Bronchus fibroblast of lung (primary cell): ENCODE measurements around the gene WASF2. TPM values are rescaled to one million over a fixed set of nuclear protein-coding genes. Genes with fewer than 3 reads are reported as not detected.

Experiments
- total RNA-seq: library from RNA; depleted of rRNA; stranded (reverse); fragments of >200 nt; gene quantifications from 2 replicates; pipeline ENCODE4 v1.2.3, GENCODE V29; 2015

The WASF2 gene, protein sequence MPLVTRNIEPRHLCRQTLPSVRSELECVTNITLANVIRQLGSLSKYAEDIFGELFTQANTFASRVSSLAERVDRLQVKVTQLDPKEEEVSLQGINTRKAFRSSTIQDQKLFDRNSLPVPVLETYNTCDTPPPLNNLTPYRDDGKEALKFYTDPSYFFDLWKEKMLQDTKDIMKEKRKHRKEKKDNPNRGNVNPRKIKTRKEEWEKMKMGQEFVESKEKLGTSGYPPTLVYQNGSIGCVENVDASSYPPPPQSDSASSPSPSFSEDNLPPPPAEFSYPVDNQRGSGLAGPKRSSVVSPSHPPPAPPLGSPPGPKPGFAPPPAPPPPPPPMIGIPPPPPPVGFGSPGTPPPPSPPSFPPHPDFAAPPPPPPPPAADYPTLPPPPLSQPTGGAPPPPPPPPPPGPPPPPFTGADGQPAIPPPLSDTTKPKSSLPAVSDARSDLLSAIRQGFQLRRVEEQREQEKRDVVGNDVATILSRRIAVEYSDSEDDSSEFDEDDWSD
- 24.7 and 25.1 TPM in 2 replicates for total RNA-seq

DNA sequence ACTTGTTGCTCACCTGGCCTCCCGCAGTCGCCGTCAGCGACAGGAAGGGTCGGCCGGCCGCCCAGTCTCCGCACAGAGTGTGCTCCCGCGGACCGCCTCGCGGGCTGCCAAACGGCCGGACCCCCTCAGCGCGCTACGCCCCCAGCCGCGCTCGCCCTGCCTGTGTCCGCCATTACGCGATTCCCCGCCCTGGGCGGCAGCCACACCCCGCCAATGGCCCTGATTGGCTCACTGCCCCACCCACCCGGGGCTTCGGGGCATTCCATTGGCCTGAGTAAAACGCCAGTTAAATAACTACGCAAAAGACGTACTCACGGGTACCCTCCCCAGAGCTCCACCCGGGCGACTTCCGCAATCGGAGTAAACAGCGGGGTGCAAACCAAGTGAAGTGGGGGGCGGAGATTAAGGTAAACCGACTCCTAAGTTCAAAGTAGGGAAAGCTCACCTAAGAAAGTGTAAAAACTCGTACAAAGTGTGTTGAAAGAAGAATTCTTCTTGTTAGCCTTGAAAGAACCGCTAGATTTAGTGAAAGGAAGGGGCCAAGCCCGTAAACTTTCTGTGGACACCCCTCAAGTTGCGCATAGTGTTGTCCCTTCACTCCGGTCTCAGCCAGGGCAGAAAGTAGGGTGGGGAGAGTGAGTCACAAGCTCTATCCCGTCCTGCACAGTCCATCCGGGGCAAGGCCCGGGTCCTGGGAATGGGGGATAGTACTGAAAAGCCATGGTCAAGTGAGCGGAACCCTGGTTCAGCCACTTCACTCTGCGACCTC lies at the start of gene WASF2:
TSS of gene WASF2 (minus strand) at position 195 of the 769 bp plus-strand sequence. CDS start 61,277 bp downstream, outside the sequence.

DNA sequence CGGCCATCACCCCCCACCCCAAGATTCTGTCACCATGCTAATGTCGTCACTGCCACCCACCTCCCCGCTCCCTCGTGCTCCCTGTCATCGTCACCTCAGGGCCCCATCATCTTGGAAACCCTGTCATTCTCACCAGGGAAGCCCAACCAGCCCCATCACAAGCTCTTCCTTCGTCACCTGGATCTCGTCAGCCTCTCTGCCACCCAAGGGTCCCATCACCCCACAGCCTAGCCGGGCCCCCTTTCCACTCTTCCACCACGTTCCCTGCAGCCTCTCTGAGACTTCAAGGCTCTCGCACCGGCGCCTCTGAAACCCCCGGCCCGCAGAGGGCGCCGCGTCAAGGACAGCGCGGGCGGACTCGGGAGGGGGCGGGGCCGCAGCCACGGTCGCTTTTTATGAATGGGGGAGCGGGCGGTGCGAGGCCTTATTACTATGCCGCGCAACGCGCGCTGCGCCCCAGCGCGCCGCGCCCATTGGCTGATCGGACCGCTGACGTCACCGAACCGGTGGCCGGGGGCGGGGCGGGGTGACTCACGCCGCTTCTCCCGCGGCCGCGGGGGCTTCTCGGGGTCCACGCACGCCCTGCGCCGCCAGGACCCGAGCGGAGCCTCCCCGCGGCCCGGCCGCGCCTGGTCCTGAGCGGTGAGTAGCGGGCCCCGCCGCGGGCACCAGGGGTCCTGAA lies 97.7 kb downstream of the WASF2 start, which contains the start of gene GPR3:
TSS of gene GPR3 (plus strand) at position 527 of the 682 bp plus-strand sequence. CDS start 1,177 bp downstream, outside the sequence.

DNA sequence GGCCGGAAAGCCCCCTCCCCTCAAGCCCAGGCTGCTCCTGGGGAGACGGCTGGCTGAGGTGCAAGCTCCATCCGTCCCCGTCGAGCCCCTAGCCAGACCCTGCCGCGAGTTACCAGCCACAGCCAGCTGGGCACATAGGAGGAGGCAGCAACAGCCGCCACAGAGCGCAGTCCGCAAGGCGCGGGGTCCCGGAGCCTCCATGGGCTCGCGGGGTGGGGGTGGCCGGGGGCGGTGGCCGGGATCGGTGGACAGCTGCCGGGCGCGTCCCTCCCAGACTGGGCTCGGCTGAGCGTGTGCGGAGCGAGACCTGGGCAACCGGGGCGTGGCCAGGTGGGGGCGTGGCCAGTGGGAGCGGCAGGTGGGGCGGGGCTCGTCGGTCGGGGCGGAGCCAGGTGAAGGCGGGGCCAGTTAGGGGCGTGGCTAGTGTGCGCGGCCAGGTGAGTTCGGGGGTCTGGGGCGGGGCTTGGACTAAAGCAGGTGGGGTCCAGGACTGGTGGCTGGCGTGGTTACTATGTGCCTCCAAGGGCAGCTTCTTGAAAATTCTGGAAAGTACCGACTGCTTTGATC lies 106.8 kb downstream of the WASF2 start, which contains the start of gene CD164L2:
TSS of gene CD164L2 (minus strand) at position 295 of the 567 bp plus-strand sequence. CDS start at position 201, 94 bp downstream.

DNA sequence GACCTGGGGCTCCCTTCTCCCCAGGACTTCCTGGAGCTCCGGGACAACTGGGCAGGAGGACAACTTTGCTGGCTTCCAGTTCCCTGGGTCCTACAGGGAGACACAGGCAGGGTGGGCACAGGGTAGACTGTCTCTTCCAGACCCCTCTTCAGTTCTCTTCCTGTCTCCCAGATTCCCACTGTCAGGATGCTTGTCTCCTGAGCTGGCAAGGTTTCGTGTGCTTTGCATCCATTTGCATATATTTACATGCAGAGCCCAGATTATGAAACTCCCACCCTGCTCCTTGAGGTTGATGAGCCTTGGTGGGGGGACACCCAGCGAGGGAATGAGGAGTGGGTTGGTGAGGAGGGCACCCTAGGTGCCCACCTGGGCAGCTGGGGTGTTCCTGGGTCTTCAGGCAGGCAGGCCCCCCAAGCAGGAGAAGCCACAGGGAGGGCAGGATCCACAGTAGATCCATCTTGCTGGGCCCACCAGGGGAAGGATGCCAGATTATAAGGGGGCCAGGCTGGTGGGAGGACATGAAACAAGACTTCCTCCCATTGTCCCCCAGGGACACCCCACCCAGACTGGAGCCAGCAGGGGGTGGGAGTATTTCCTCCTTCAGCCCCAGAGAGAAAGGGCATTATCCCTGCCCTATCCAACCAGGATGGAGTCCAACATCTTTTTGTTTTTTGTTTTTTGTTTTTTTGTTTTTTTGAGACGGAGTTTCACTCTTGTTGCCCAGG lies 115.4 kb downstream of the WASF2 start, which contains the start of gene FCN3:
TSS of gene FCN3 (minus strand) at position 463 of the 725 bp plus-strand sequence. CDS start at position 457, 6 bp downstream.

DNA sequence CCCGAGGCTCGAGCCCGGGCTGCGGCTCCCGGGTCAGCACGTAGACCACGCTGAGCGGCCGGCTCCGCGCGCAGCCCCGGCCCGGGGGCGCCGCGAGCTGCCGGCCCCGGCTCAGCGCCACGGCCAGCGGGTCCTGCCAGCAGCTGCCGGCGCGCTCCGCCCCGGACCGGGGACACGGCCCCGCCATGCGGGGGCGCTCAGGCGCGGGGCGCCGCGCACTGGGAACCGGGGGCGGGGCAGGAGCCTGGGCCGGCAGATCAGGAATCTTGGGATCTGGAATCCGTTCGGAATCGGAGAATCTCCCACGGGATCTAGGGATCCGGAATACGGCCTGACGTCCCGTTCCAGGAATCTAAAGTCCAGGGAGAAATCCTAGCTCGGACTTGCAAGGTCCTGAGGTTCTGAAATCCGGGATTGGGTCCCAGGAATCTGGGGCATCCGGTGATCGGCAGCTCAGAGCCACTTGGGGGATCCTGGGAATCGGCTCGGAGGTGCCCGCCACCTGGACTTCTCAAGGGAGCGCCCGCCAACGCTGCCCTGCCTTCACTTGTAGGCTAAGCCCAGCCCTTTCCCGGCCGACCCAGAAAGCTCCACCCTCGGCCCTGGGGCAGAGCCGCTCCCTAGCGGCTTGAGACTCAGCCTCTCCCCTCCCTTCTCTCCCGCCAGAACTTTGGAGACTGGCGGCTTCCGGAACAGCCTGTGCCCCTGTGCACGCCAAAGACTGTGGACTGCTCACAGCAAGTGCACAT lies 123.4 kb downstream of the WASF2 start, which contains the start of gene MAP3K6:
TSS of gene MAP3K6 (minus strand) at position 551 of the 749 bp plus-strand sequence. CDS start at position 187, 364 bp downstream.

Other genes starting within 250 kb of the WASF2 start
- gene TMEM222, start 168.0 kb downstream of the WASF2 start, total RNA-seq, result 30.0 and 37.5 TPM in 2 replicates
- 0.67 and 0.89 TPM in 2 replicates for gene SYTL1, start 148.1 kb downstream of the WASF2 start, total RNA-seq
- gene MAP3K6, start 123.2 kb downstream of the WASF2 start, total RNA-seq, result 14.1 and 18.4 TPM in 2 replicates
- gene FCN3, start 115.3 kb downstream of the WASF2 start, total RNA-seq, result not detected in 2 replicates
- not detected in 2 replicates for gene CD164L2, start 106.8 kb downstream of the WASF2 start, total RNA-seq
- 0.45 and 1.0 TPM in 2 replicates for gene GPR3, start 97.5 kb downstream of the WASF2 start, total RNA-seq
- gene AHDC1, start 114.0 kb upstream of the WASF2 start, total RNA-seq, result 8.3 and 8.6 TPM in 2 replicates
- gene FGR, start 145.0 kb upstream of the WASF2 start, total RNA-seq, result under 0.01 TPM in 1 of 2 replicates, not detected in the other
- gene IFI6, start 182.0 kb upstream of the WASF2 start, total RNA-seq, result 15.3 and 23.5 TPM in 2 replicates
- 5.7 and 7.6 TPM in 2 replicates for gene FAM76A, start 235.8 kb upstream of the WASF2 start, total RNA-seq